ENCODE results near the gene APOBEC4. TPM values are rescaled to one million over a fixed set of nuclear protein-coding genes. Genes with fewer than 3 reads are reported as not detected.

Gene APOBEC4
- total and polyA plus RNA-seq, 2 of the 13 experiments (the other 11 are each of a cell fraction or from before 2014, with no cell fraction given), result not detected

DNA sequence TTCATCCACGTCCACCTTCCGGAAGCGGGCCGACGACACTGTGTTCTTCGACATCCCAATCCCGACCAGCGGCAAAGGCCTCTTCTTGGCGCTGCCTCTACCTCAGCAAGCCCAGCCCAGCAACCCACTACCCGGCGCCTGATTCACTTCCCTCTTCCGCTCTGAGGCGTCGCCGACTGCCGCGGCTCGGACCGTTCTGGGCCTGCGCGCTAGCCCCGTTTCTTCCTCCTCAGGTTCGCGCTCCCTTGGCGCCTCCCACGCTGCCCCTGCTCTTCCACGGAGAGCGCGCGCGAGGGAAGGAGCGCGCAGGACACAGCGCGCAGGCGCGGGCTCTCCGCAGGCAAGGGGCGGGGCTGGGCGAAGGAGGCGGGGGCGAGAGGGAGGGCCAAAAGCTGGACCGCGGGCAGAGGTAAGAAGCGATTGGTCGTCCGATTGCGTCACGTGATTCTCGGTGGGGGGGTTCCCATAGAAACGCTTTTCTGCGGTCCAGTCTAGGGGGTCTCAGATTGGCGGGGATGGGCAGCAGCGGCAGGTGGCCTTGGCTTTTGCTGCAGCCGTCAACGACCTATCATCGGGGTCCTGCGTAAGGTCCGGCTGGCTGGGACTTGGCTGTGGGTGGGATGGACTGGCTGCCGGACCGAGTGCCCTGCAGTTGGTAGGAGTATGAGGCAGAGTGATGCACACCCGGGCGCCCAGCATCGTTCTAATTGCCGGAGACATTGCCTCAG is 17.3 kb downstream of the APOBEC4 start, which contains the start of gene ARPC5 (continued):
- TF ChIP-seq, protein P1, sequence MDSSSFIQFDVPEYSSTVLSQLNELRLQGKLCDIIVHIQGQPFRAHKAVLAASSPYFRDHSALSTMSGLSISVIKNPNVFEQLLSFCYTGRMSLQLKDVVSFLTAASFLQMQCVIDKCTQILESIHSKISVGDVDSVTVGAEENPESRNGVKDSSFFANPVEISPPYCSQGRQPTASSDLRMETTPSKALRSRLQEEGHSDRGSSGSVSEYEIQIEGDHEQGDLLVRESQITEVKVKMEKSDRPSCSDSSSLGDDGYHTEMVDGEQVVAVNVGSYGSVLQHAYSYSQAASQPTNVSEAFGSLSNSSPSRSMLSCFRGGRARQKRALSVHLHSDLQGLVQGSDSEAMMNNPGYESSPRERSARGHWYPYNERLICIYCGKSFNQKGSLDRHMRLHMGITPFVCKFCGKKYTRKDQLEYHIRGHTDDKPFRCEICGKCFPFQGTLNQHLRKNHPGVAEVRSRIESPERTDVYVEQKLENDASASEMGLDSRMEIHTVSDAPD (CRISPR knock-in tag; IDR thresholded peaks at IDR 0.05), result no peak
- TF ChIP-seq, protein P2, sequence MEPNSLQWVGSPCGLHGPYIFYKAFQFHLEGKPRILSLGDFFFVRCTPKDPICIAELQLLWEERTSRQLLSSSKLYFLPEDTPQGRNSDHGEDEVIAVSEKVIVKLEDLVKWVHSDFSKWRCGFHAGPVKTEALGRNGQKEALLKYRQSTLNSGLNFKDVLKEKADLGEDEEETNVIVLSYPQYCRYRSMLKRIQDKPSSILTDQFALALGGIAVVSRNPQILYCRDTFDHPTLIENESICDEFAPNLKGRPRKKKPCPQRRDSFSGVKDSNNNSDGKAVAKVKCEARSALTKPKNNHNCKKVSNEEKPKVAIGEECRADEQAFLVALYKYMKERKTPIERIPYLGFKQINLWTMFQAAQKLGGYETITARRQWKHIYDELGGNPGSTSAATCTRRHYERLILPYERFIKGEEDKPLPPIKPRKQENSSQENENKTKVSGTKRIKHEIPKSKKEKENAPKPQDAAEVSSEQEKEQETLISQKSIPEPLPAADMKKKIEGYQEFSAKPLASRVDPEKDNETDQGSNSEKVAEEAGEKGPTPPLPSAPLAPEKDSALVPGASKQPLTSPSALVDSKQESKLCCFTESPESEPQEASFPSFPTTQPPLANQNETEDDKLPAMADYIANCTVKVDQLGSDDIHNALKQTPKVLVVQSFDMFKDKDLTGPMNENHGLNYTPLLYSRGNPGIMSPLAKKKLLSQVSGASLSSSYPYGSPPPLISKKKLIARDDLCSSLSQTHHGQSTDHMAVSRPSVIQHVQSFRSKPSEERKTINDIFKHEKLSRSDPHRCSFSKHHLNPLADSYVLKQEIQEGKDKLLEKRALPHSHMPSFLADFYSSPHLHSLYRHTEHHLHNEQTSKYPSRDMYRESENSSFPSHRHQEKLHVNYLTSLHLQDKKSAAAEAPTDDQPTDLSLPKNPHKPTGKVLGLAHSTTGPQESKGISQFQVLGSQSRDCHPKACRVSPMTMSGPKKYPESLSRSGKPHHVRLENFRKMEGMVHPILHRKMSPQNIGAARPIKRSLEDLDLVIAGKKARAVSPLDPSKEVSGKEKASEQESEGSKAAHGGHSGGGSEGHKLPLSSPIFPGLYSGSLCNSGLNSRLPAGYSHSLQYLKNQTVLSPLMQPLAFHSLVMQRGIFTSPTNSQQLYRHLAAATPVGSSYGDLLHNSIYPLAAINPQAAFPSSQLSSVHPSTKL (CRISPR knock-in tag; IDR thresholded peaks at IDR 0.05), result peak; percentile 36; the same call in 1 of the 2 replicates
- TF ChIP-seq ZNF598 (CRISPR knock-in tag; IDR thresholded peaks at IDR 0.05; ENCODE audit: borderline replicate concordance), result peak; percentile 90; the same call in 1 of the 2 replicates
- TF ChIP-seq, protein P3, sequence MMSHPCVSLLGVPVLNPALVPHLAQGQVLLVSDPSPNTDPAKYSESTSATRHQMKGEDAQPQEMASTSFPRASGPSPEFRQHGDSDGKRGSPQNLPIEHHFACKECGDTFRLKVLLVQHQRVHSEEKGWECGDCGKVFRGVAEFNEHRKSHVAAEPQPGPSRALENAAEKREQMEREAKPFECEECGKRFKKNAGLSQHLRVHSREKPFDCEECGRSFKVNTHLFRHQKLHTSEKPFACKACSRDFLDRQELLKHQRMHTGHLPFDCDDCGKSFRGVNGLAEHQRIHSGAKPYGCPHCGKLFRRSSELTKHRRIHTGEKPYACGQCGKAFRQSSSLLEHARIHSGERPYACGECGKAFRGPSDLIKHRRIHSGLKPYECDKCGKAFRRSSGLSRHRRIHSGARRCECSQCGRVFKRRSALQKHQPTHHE (CRISPR knock-in tag; IDR thresholded peaks at IDR 0.05; ENCODE audit: borderline replicate concordance), result 0 out of 2 replicates have a peak, but pooled peaks have one; percentile 5
- TF ChIP-seq ZNF501 (CRISPR knock-in tag; IDR thresholded peaks at IDR 0.05), result peak; percentile 75; the same call in 1 of the 2 replicates
- TF ChIP-seq, protein P4, sequence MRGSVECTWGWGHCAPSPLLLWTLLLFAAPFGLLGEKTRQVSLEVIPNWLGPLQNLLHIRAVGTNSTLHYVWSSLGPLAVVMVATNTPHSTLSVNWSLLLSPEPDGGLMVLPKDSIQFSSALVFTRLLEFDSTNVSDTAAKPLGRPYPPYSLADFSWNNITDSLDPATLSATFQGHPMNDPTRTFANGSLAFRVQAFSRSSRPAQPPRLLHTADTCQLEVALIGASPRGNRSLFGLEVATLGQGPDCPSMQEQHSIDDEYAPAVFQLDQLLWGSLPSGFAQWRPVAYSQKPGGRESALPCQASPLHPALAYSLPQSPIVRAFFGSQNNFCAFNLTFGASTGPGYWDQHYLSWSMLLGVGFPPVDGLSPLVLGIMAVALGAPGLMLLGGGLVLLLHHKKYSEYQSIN (CRISPR knock-in tag; IDR thresholded peaks at IDR 0.05; ENCODE audit: borderline replicate concordance), result no peak
- TF ChIP-seq ARNT2 (CRISPR knock-in tag; IDR thresholded peaks at IDR 0.05; ENCODE audit: low read depth), result peak; percentile 22
- TF ChIP-seq, protein P5, sequence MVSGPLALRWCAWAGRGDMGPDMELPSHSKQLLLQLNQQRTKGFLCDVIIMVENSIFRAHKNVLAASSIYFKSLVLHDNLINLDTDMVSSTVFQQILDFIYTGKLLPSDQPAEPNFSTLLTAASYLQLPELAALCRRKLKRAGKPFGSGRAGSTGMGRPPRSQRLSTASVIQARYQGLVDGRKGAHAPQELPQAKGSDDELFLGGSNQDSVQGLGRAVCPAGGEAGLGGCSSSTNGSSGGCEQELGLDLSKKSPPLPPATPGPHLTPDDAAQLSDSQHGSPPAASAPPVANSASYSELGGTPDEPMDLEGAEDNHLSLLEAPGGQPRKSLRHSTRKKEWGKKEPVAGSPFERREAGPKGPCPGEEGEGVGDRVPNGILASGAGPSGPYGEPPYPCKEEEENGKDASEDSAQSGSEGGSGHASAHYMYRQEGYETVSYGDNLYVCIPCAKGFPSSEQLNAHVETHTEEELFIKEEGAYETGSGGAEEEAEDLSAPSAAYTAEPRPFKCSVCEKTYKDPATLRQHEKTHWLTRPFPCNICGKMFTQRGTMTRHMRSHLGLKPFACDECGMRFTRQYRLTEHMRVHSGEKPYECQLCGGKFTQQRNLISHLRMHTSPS (CRISPR knock-in tag; IDR thresholded peaks at IDR 0.05; ENCODE audit: low read depth), result no peak
- peak; percentile 17; the same call in 1 of the 2 replicates for TF ChIP-seq JUND (CRISPR knock-in tag; IDR thresholded peaks at IDR 0.05)
- TF ChIP-seq ZNF567 (CRISPR knock-in tag; IDR thresholded peaks at IDR 0.05; ENCODE audit: borderline replicate concordance), result 0 out of 2 replicates have a peak, but pooled peaks have one; percentile 86
- TF ChIP-seq ZNF891 (CRISPR knock-in tag; IDR thresholded peaks at IDR 0.05), result peak; percentile 20
- TF ChIP-seq, protein P6, sequence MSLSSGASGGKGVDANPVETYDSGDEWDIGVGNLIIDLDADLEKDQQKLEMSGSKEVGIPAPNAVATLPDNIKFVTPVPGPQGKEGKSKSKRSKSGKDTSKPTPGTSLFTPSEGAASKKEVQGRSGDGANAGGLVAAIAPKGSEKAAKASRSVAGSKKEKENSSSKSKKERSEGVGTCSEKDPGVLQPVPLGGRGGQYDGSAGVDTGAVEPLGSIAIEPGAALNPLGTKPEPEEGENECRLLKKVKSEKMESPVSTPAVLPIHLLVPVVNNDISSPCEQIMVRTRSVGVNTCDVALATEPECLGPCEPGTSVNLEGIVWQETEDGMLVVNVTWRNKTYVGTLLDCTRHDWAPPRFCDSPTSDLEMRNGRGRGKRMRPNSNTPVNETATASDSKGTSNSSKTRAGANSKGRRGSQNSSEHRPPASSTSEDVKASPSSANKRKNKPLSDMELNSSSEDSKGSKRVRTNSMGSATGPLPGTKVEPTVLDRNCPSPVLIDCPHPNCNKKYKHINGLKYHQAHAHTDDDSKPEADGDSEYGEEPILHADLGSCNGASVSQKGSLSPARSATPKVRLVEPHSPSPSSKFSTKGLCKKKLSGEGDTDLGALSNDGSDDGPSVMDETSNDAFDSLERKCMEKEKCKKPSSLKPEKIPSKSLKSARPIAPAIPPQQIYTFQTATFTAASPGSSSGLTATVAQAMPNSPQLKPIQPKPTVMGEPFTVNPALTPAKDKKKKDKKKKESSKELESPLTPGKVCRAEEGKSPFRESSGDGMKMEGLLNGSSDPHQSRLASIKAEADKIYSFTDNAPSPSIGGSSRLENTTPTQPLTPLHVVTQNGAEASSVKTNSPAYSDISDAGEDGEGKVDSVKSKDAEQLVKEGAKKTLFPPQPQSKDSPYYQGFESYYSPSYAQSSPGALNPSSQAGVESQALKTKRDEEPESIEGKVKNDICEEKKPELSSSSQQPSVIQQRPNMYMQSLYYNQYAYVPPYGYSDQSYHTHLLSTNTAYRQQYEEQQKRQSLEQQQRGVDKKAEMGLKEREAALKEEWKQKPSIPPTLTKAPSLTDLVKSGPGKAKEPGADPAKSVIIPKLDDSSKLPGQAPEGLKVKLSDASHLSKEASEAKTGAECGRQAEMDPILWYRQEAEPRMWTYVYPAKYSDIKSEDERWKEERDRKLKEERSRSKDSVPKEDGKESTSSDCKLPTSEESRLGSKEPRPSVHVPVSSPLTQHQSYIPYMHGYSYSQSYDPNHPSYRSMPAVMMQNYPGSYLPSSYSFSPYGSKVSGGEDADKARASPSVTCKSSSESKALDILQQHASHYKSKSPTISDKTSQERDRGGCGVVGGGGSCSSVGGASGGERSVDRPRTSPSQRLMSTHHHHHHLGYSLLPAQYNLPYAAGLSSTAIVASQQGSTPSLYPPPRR (CRISPR knock-in tag; IDR thresholded peaks at IDR 0.05; ENCODE audit: borderline replicate concordance), result 0 out of 2 replicates have a peak, but pooled peaks have one; percentile 18
